Activated naive CD4-positive, alpha-beta T cell treated with anti-CD3 and anti-CD28 coated beads, Interleukin-2, amount 50 U/mL, for 72 hours (primary cell): ENCODE measurements around the gene PMEL. TPM values are rescaled to one million over a fixed set of nuclear protein-coding genes. Genes with fewer than 3 reads are reported as not detected.

ENCODE experiments used
- ATAC-seq, 2 donors: fragments of 150-1000 bp; cut with Tn5 transposase; 2 replicates each; pipeline ENCODE4 v1.10.0; 2021; ENCODE audit warnings: mild to moderate bottlenecking in 2 of 2, moderate library complexity in 2 of 2
- DNase-seq, 2 donors: peaks; one replicate each; pipeline ENCODE4 v3.0.0; 2021 to 2022; ENCODE audit warnings: low spot score in 2 of 2
- H3K27ac Mint-ChIP-seq, 2 donors: one replicate each; pipeline ENCODE4 v1.8.0; 2022; ENCODE audit warnings: mild to moderate bottlenecking in 2 of 2, mixed read lengths in 2 of 2
- H3K36me3 Mint-ChIP-seq, 2 donors: one replicate each; pipeline ENCODE4 v1.8.0; 2022; ENCODE audit warnings: mixed read lengths in 2 of 2
- H3K9me3 Mint-ChIP-seq, 2 donors: one replicate each; pipeline ENCODE4 v1.8.0; 2022; ENCODE audit warnings: mixed read lengths in 2 of 2
- total RNA-seq, 2 donors: library from RNA; stranded (reverse); gene quantifications; one replicate each; pipeline ENCODE4 v1.2.3, GENCODE V29; 2022

PMEL gene
- total RNA-seq, 2 donors from 2014 or later, result 1.2 to 5.6 TPM

GRCh38 chr12:55969356-55969755 lies 3.5 kb upstream of the PMEL start:
- H3K36me3 Mint-ChIP-seq, result peaks cover 19 to 23% of the 10 kb centered on the region in 2 donors
- ATAC-seq (no peak), DNase-seq (no peak)
- H3K27ac Mint-ChIP-seq, result no peak overlapping the region
- H3K9me3 Mint-ChIP-seq, result no peaks in the 10 kb centered on the region

- ATAC-seq (peak; percentile 97 to 99), DNase-seq (peak; percentile 90 to 94)
- Mint-ChIP-seq H3K9me3 (no peaks in the 10 kb centered on the region), H3K36me3 (peaks cover 19 to 23% of the 10 kb centered on the region in 2 donors), H3K27ac (peak within 1 kb of the TSS; percentile 93 to 96)
Observed at GRCh38 chr12:55966408-55967281, 803 bp upstream of the PMEL start, which contains the start of gene CDK2. CDK2 (plus strand) TSS chr12:55966830; CDS start chr12:55967009, 179 bp downstream.

- H3K36me3 Mint-ChIP-seq, result peaks cover 19 to 23% of the 10 kb centered on the region in 2 donors
- H3K27ac Mint-ChIP-seq, result no peak overlapping the region
- ATAC-seq (no peak), DNase-seq (no peak)
- no peaks in the 10 kb centered on the region for H3K9me3 Mint-ChIP-seq
Observed at GRCh38 chr12:55965240-55965639, 602 bp downstream of the PMEL start.

- peak overlapping the region in 1 of 2 donors; percentile 61 for H3K27ac Mint-ChIP-seq
- peaks cover 19 to 23% of the 10 kb centered on the region in 2 donors for H3K36me3 Mint-ChIP-seq
- ATAC-seq (no peak), DNase-seq (no peak)
- no peaks in the 10 kb centered on the region for H3K9me3 Mint-ChIP-seq
Observed at GRCh38 chr12:55963760-55964159, 2.1 kb downstream of the PMEL start.

GRCh38 chr12:55957106-55957859 lies 8.6 kb downstream of the PMEL start:
- Mint-ChIP-seq H3K36me3 (peaks cover 0 to 4% of the 10 kb centered on the region in 2 donors), H3K27ac (peak overlapping the region; percentile 26 to 59), H3K9me3 (no peaks in the 10 kb centered on the region)
- ATAC-seq (peak in 1 of 2 donors; percentile 8), DNase-seq (no peak)

GRCh38 chr12:55955800-55956508 lies 9.9 kb downstream of the PMEL start:
- Mint-ChIP-seq H3K27ac (peak overlapping the region; percentile 14 to 19), H3K9me3 (no peaks in the 10 kb centered on the region), H3K36me3 (peaks cover 5 to 17% of the 10 kb centered on the region in 2 donors)
- DNase-seq (peak in 1 of 2 donors; percentile 53), ATAC-seq (peak; percentile 75 to 81)

GRCh38 chr12:55955344-55955743 lies 10.5 kb downstream of the PMEL start:
- DNase-seq, result no peak
- H3K27ac Mint-ChIP-seq, result peak overlapping the region; percentile 14 to 19
- peaks cover 5 to 18% of the 10 kb centered on the region in 2 donors for H3K36me3 Mint-ChIP-seq
- ATAC-seq, result peak in 1 of 2 donors; percentile 8
- H3K9me3 Mint-ChIP-seq, result no peaks in the 10 kb centered on the region

GRCh38 chr12:55946553-55946952 lies 19.3 kb downstream of the PMEL start:
- H3K36me3 Mint-ChIP-seq, result peaks cover 29 to 65% of the 10 kb centered on the region in 2 donors
- DNase-seq, result no peak
- ATAC-seq, result peak; percentile 85 to 90
- no peaks in the 10 kb centered on the region for H3K9me3 Mint-ChIP-seq
- H3K27ac Mint-ChIP-seq, result peak overlapping the region; percentile 81 to 83

GRCh38 chr12:55942577-55943136 lies 23.2 kb downstream of the PMEL start:
- Mint-ChIP-seq H3K27ac (peak overlapping the region; percentile 7 to 10), H3K9me3 (no peaks in the 10 kb centered on the region), H3K36me3 (peaks cover 36 to 71% of the 10 kb centered on the region in 2 donors)
- DNase-seq, result no peak
- no peak for ATAC-seq

- no peak for DNase-seq
- Mint-ChIP-seq H3K36me3 (peaks cover 42 to 66% of the 10 kb centered on the region in 2 donors), H3K27ac (peak overlapping the region; percentile 10 to 41), H3K9me3 (no peaks in the 10 kb centered on the region)
- ATAC-seq, result no peak
Observed at GRCh38 chr12:55942055-55942454, 23.8 kb downstream of the PMEL start.

GRCh38 chr12:55940065-55940732 lies 25.6 kb downstream of the PMEL start:
- DNase-seq (peak; percentile 82 to 84), ATAC-seq (peak; percentile 72 to 81)
- H3K27ac Mint-ChIP-seq, result peak overlapping the region; percentile 46 to 62
- no peaks in the 10 kb centered on the region for H3K9me3 Mint-ChIP-seq
- H3K36me3 Mint-ChIP-seq, result peaks cover 44 to 47% of the 10 kb centered on the region in 2 donors

- ATAC-seq (peak; percentile 65 to 71), DNase-seq (peak in 1 of 2 donors; percentile 28)
- Mint-ChIP-seq H3K27ac (peak overlapping the region; percentile 62 to 70), H3K36me3 (peaks cover 38 to 48% of the 10 kb centered on the region in 2 donors), H3K9me3 (no peaks in the 10 kb centered on the region)
Observed at GRCh38 chr12:55938826-55939501, 26.9 kb downstream of the PMEL start.

GRCh38 chr12:55937981-55938380 lies 27.9 kb downstream of the PMEL start:
- Mint-ChIP-seq H3K27ac (peak overlapping the region in 1 of 2 donors; percentile 62), H3K36me3 (peaks cover 35 to 44% of the 10 kb centered on the region in 2 donors), H3K9me3 (no peaks in the 10 kb centered on the region)
- DNase-seq (no peak), ATAC-seq (no peak)

- Mint-ChIP-seq H3K36me3 (peaks cover 42 to 49% of the 10 kb centered on the region in 2 donors), H3K9me3 (no peaks in the 10 kb centered on the region)
- peak; percentile 20 to 27 for ATAC-seq
Observed at GRCh38 chr12:55935738-55936151, 30.1 kb downstream of the PMEL start.

GRCh38 chr12:55934773-55935172 lies 31.1 kb downstream of the PMEL start:
- H3K9me3 Mint-ChIP-seq, result no peaks in the 10 kb centered on the region
- H3K36me3 Mint-ChIP-seq, result peaks cover 37 to 39% of the 10 kb centered on the region in 2 donors
- no peak for DNase-seq
- ATAC-seq, result no peak
- peak overlapping the region; percentile 24 to 97 for H3K27ac Mint-ChIP-seq

More at GRCh38 chr12:55935738-55936151, 30.1 kb downstream of the PMEL start:
- DNase-seq, result no peak
- H3K27ac Mint-ChIP-seq, result peak overlapping the region in 1 of 2 donors; percentile 97
